Measurements from ENCODE around the gene GSTK1.
"Not testable (repeated sequence)": the region's sequence is repeated elsewhere in the genome, so short reads cannot be mapped to it uniquely, and the experiment has no call there.

GSTK1 gene

DNA sequence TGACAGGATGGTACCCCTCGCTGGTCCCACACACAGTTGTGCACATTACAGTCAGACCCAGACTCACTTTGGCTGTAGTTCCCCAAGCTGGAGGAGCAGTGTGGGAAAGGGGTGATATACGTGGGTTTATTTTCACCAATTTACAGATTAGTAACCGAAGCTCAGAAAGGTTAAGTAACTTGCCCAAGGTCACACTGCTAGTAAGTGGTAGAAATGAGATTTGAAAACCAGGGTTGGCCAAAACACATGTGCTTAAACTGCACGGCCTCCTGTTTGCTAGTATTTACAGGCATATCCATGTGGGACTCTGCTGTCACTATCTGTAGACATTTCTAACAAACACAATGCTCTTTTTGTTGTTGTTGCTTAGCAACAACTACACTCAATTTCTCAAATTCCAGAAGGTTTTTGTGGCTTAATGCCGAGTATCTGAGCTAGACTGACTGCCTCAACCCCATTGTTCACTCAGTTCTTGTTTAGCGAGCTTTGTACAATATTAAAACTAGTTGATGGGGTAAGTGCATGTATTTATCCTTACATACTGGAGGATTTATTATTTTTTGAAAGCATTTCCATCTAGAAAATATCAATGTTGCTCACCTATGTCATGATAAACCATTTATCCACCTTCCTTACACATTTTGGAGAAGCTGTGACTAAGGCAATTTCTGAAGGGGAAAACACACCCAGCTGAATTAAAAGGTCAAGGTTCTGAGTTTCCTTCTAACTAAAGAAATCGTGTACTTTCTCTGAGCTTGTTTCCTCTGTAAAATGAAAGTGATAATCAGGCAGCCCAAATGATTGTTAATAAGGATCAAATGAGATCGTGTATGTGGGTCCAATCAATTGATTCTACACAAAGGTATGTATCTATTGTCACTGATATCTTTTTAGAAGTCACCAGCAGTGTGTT, 16.2 kb downstream of the GSTK1 start:
- DNase-seq = no peak

DNA sequence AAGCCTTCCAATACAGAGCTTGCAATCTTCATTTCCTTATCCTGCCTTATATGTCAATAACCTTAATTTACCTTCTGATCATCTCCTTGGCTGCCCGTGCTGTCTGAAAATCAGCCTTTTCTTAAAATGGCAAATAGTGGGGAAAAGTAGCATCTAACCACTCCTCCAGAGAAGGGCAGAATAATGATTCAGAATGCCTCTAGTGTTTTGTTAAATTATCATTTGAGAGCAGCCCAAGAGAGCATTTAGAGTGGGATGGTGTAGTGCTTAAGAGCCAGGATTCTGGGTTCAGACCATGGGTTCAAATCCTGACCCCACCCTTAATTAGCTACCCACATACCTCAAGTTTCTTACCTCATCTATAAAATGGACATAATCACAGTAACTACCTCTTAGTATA, 16.9 kb downstream of the GSTK1 start:
- no peak for DNase-seq

DNA sequence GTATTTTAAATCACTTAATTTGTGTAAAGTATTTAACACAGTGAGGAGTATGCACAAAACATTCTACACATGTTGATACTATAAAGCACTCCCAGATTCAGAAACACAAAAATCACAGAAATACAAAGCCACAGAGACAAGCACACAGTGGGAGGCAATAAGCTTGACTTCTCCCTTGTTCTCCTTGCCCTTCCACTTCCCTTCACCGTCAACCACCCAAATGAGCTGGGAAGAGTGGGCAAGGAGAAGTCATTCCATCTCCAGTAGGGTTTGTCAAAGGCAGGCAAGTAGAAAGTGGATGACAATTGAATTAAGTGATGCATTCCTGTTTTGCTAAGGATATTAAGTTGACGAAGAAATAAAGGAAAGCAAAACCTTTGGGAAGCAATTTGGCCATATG, 17.3 kb downstream of the GSTK1 start:
- no peak for DNase-seq

DNA sequence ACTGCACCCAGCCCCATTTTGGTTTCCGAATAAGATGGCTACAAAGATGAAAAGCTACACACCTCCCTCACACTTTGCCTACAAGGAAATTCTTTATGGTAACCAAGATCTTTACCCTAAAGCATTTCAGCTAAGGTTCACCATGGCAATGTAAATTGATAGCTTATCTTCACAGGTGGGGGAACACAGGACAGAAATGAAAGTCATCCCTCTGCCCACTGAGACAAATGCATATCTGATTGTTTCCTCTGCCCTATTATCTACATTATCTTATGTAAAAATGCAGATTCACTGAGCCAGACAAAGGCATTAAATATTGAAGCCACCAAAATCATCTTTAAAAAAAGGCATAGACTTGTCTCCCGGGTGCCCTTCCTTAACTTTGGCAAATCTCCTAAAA, 18.3 kb downstream of the GSTK1 start:
- no peak for DNase-seq

DNA sequence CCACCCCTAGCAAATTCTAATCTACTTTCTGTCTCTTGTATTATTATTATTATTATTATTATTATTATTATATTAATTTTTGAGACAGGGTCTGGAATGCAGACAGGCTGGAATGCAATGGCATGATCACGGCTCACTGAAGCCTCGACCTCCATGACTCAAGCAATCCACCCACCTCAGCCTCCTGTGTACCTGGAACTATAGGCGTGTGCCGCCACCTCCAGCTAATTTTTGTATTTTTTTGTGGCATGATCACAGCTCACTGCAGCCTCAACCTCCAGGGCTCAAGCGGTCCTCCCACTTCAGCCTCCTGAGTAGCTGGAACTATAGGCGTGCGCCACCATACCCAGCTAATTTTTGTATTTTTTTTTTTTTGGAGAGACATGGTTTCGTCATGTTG, 18.9 kb downstream of the GSTK1 start:
- DNase-seq = no peak

DNA sequence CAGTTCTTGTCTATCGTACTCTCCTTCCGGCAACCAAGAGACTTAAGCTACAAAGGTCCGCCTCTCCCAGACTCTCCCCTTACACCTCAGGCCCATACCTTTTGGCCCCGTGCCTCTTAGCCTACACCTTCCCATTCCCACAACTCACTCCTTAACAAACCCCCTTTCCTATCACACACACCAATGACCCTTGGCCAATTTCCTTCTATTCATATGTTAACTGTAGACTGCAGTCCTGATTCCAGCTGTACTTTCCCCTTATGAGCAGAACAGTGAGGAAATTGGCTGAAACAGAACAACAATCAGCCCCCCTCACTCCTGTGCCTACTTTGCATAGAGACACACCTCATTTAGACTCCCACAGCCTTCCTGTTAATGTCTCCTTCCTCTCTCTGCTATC, 20.1 kb downstream of the GSTK1 start:
- no peak for DNase-seq

DNA sequence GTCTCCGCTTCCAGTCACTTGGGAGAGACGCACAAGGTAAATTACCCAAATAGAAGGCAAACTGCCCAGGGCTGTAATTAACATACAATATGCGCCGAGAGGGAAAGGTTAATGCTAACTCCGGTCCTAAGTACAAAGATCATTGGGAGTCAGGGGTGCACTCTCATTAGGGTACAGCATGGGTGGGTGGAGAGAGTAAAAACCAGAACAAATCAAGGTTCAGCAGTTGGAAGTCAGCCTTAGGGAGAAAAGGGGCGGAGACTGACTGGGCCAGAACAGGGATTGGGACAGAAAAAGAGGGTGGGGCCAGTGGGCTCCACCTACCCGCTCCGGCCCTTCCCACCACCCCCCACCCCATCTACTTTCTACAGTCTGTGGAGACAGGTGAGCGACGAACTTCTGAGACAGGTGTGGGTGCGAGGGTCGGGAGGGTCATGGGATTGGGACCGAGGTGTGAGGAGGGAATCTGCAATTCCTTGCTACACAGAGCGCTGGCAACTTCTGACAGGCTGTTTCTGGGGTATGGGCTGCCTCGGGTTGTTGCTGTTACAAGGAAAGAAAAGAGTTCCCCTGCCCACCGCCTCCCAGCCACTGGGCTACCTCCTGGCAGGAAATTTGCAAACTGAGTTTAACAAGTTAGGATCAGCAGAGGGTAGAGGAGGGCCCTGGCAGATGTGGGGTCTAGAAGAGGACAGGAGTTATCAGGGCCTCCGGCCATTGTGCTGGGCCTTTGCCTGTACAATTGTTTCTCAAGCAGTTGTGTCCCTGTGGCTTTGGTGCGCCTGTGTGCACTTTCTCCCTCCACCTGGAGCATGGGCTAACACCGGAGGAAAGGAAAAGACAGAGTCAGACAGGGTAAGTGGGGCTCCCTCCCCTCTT, 21.6 kb downstream of the GSTK1 start, which contains the start of gene TMEM139:
Gene TMEM139, plus strand, starts transcription at position 368 of the 879 bp plus-strand sequence. CDS start 1,000 bp downstream, outside the sequence.
- no peak for DNase-seq

DNA sequence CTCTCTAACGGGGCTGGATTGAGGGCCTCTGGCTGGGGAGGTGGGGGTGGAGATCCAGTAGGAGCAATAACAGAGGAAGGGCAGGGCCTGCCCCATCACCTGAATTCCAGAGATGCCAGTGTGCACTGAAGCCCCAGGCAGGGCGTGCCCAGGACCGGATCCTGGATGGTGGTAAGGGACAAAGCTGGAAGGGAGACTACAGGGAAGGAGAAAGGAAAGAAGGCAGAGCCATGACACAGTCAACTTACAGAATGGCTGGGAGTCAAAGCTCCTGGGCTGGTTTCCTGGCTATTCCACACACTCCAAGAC, 22.2 kb downstream of the GSTK1 start:
- DNase-seq = no peak

DNA sequence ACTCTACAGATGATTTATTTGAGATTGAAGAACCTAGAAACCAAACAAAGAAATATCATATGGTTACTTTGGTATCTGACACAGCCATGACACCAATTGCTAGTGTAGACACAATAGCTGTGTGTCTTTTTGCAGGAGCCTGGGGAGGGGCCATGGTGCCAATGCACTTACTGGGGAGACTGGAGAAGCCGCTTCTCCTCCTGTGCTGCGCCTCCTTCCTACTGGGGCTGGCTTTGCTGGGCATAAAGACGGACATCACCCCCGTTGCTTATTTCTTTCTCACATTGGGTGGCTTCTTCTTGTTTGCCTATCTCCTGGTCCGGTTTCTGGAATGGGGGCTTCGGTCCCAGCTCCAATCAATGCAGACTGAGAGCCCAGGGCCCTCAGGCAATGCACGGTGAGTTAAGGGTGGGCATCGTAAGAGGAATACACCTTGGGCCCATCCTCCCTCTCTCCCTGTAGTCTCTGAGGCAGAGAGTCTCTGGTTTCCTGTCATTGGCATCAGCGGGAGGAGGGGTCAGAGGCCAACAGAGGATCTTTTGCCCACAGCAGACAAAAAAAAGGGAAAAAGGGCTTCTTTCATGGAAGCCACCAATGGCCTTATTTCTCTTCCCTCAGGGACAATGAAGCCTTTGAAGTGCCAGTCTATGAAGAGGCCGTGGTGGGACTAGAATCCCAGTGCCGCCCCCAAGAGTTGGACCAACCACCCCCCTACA, 22.7 kb downstream of the GSTK1 start:
- no peak for DNase-seq

DNA sequence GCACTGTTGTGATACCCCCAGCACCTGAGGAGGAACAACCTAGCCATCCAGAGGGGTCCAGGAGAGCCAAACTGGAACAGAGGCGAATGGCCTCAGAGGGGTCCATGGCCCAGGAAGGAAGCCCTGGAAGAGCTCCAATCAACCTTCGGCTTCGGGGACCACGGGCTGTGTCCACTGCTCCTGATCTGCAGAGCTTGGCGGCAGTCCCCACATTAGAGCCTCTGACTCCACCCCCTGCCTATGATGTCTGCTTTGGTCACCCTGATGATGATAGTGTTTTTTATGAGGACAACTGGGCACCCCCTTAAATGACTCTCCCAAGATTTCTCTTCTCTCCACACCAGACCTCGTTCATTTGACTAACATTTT, 23.3 kb downstream of the GSTK1 start:
- DNase-seq = no peak

DNA sequence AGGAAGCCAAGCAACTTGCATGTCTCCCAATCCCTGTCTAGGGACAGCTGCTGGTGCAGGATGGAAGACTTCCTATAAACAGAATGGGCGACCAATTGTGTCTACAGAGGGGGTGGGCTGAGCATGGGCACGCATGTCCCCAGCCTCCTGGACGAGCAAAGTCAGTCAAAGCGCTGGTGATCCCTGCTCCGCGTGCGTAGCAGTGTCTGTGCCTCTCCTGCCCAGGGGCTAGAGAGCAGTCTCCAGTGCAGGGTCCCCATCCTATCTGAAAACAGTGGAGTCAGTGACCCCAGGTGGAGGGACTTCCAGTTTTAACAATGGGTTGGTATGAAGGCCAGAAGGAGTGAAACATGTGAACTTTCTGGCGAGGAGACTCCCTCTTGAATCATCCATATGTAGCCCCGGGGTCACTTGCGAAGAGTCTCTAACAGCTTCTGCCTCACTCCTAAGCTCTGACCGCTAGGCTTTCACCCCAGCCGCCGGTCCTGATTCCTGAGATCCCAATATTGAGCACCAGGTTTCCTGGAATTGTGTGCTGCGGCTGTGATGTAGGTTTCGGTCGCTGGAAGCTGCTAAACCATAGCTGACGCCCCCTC, 24.2 kb downstream of the GSTK1 start:
- no peak for DNase-seq

DNA sequence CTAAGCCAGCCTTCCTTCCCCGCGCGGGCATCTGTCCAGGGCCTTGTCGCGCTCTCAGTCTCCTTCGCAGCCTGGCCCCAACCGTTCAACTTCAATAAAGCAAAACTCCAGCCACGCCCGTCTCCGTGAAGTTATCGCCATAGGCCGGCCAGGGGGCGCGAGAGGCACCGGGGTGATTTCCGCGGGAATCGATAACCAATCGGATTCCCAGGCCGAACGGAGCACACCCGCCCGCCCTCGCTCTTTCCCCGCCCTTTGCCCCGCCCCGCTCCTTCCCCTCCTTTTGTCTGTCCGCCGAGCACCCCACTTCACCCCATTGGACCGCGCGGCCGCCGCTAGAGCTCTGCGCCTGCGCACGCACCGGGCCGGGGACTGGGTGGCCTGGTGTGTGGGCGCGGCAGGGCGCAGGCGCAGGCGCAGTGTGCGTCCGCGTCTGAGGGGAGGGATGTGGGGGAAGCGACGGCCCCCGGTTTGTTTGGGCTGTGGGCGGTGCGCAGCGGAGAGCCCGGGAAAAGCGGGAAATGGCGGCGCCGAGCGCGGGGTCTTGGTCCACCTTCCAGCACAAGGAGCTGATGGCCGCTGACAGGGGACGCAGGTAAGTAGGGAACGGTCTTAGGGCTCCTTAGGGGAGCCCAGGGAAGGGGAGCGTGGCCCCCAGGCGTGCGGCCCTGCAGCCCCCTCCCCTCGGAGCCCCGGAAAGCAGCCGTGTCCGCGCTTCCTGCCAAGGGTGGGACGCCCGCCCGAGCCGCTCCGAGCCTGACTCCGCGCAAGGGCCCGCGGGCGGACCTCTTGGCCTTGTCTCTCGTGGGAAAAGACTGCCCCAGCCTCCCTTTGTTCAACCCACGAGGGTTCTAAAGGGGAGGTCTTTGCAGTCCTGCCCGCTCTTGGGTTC, 24.9 kb downstream of the GSTK1 start, which contains the start of gene CASP2:
Gene CASP2, plus strand, starts transcription at position 417 of the 892 bp plus-strand sequence. Its CDS starts 105 bp downstream, at position 522.
- peak; percentile 99 for DNase-seq

DNA sequence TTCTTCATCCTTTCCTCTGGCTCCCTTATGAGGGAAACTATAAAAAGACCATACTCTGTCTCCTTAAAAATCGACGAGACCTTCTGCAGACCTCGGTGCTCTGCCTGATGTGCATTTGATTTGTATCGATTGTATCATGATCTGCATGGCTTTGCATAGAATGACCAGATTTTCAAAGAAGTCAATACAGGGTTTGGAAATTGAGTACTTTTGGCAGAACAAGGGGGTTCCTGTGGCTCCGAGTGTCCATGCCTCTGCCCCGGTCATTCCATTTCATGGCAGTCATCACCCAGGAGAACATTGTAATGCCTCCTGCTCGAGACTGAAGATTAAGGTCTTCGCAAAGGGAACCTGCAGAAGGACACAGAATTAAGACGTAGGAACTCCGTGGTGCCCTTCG, 25.6 kb downstream of the GSTK1 start:
- no peak for DNase-seq

DNA sequence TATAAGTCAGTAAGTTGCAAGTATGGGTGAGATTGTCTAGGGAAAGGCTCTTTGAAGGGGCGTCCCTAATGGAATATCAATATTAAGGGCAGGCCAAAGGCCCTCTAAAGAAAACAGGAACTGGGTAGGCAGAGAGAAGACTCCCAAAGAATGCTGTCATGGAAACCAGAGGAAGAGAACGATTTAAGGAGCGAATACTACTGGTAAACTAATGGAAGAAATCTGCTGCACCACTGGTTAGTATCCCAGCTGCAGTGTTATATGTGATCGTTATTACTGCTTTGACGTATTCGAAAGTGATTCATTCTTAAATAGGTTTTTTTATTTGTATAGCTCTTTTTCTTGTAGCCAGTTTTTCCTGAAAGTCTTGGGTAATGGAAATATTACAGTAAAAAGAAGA, 26.2 kb downstream of the GSTK1 start:
- DNase-seq = no peak

DNA sequence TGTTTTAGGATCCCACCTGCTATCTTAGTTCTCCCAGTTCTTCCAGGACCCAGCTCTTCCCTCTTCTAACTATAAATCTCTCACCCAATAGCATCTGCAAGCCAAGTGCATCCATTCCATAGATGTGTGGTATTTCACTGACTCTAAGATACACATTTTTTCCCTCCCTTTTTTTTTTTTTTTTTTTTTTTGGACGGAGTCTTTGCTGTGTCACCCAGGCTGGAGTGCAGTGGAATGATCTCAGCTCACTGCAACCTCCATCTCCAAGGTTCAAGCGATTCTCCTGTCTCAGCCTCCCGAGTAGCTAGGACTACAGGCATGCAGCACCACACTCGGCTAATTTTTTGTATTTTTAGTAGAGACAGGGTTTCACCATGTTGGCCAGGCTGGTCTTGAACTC, 26.6 kb downstream of the GSTK1 start:
- not testable (repeated sequence) for DNase-seq

DNA sequence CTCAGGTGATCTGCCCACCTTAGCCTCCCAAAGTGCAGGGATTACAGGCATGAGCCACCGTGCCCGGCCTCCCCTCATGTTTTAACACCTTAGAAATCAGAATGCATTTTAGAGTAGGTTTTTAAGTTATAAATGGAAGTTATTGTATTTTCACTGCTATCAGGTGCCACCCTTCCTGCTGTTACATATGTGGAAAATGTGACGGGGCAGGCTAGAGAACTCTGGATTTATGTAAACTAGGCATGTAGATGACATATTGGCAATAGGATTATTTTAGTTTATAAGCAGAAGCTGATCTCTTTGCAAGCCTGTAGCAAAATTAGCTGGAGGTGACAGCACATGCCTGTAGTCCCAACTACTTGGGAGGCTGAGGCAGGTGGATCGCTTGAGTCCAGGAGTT, 27.1 kb downstream of the GSTK1 start:
- no peak for DNase-seq

DNA sequence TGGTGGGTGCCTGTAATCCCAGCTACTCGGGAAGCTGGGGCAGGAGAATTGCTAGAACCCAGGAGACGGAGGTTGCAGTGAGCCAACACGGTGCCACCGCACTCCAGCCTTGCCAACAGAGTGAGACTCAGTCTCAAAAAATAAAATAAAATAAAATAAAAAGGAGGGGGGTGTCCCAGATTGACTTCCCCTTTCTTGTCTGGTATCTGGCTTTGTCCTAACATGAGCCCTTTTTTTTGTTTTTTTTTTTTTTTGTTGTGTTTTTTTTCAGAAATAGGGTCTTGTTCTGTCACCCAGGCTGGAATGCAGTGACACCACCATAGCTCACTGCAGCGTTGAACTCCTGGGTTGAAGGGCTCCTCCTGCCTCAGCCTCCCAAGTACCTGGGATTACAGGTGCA, 29.6 kb downstream of the GSTK1 start:
- no peak for DNase-seq

DNA sequence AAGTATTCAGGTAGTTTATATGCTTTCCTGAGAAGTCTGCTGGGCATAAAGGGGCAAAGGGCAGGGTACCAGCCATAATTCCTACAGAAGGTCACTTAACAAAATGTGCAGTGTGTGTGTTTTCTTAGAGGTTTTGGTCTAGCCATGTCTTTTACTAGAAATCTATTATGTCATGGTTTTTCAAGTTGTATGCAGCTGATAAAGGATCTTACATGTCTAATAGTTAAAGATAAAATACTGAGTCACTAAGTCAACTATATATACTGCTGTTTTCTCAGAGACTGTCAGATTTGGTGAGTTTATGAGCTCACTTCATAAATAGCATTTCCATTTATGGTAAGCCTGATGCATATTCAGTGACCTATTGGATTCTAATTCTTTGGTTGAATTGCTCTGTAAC, 32.6 kb downstream of the GSTK1 start:
- DNase-seq = no peak

DNA sequence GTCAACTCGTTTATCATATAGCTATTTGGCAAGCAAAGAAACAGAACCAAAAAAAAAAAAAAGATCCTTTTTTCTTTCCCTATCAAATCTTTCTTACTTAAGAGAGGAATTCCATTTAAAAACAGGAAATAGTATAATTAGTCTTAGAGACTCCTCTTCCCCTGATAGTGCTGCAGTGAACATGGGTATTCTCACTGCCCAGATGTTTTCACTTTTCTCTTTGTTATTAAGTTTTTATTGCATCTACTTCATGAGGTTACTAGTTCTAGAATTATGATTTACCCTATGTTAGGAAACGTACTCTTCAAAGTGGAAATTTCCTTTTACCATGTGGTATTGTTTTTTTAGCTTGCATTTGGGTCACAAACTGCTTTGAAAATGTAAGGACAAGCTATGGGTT, 33.4 kb downstream of the GSTK1 start:
- DNase-seq = no peak

DNA sequence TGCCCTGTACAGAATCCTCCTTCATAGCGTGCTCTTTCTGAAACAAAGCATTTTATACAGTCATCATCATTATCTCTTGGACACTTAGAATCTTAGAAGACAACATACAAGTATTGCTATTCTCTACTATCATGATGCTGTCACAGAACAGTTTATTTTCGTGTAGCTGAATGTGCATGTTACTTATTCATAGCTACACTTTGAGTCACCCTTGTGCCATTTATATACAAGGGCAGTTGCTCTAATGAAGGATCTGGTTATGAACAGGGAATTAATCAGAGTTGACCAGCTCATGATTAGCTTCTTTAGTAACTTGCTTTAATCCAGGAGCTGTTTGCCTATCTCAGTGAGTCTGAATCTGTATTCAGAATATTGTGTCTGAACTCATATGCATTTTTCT, 36.1 kb downstream of the GSTK1 start:
- DNase-seq = no peak

DNA sequence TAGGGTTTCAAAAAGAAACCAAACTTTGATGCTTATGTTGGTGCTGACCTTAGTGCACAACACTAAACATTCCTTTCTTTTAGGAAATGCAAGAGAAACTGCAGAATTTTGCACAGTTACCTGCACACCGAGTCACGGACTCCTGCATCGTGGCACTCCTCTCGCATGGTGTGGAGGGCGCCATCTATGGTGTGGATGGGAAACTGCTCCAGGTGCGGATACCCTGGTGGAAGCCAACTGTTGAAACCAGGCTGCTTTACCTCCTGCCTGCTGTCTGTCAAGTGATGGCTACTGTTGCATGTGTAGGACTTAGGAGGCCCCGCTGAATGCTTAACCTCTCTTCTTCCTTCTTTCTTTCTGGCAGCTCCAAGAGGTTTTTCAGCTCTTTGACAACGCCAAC, 36.6 kb downstream of the GSTK1 start:
- peak; percentile 66 for DNase-seq

Measured in activated CD8-positive, alpha-beta memory T cell treated with anti-CD3 and anti-CD28 coated beads, Interleukin-2, amount 50 U/mL, for 4 hours (primary cell).